ENCODE data around the gene MAN1B1. TPM values are rescaled to one million over a fixed set of nuclear protein-coding genes. Genes with fewer than 3 reads are reported as not detected.

Gene MAN1B1
- 65.8 and 69.2 TPM in 2 replicates for total RNA-seq

DNA sequence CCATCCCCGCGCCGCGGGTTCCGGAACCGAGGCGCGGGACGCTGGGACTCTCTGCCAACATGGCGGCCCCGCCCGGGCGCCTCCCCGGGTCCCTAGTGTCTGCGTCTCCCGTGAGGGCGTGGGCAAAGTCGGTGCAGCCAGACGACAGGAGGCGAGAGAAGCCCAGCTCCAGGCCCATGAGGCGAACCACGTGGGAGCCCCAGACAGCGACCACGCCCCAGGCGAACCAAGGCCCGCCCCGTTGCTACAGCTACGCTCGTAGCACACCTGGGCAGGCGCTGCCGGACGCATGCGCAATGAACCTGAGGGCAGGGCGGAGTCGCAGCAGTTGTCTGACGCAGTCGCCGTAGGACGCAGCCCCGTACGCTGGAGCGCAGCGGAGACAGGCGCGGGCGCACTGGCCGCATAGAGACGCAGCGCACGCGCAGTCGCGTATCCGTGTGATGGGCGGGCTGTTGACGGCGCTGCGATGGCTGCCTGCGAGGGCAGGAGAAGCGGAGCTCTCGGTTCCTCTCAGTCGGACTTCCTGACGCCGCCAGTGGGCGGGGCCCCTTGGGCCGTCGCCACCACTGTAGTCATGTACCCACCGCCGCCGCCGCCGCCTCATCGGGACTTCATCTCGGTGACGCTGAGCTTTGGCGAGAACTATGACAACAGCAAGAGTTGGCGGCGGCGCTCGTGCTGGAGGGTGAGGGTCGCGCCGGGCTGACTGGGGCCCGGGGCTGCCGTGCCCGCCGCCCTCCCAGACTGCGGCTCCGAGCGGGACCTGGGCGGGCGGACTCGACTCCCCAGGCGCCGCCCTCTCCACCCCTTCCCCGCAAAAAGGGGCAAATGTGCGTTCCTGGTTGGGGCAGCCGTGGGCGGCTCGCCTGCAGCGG, at the start of gene MAN1B1:
Gene MAN1B1 (plus strand): TSS at position 455 of the 878 bp plus-strand sequence. CDS start 15 bp downstream, at position 470.

DNA sequence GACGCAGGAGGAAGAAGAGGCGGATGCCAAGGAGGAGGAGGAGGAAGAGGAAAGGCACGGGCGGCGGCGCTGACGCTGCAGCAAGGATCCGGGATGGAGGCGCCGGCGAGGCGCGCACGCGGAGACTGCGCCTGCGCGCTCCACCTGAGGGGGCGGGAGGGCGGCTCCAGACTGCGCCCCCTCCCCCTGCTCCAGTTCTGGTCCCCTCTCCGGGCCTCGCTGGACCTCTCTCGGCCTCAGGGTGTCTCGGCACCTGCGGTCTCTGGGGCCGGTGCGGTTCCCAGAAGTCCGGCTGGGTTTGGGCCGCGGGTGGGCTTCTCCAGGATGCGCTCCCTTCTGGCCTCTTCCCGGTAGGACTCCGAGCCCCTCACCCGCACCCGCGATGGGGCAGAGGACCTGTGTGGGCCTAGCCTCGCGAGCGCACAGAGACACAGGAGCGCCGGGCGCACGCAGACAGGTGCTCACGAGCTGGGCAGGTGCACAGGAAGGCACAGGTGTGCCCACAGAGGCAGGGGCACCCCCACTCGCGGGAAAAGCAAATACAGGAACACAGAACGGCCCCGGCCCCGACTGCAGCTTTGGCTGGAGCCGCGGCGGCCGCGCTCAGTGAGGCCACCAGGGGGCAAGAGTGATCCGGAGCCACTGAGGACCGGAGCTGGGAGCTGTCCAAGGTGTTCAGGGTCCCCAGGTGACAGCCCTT, 40.5 kb upstream of the MAN1B1 start, which contains the start of gene NPDC1:
Gene NPDC1 (minus strand): TSS at position 90 of the 700 bp plus-strand sequence. CDS start 188 bp downstream, outside the sequence.

DNA sequence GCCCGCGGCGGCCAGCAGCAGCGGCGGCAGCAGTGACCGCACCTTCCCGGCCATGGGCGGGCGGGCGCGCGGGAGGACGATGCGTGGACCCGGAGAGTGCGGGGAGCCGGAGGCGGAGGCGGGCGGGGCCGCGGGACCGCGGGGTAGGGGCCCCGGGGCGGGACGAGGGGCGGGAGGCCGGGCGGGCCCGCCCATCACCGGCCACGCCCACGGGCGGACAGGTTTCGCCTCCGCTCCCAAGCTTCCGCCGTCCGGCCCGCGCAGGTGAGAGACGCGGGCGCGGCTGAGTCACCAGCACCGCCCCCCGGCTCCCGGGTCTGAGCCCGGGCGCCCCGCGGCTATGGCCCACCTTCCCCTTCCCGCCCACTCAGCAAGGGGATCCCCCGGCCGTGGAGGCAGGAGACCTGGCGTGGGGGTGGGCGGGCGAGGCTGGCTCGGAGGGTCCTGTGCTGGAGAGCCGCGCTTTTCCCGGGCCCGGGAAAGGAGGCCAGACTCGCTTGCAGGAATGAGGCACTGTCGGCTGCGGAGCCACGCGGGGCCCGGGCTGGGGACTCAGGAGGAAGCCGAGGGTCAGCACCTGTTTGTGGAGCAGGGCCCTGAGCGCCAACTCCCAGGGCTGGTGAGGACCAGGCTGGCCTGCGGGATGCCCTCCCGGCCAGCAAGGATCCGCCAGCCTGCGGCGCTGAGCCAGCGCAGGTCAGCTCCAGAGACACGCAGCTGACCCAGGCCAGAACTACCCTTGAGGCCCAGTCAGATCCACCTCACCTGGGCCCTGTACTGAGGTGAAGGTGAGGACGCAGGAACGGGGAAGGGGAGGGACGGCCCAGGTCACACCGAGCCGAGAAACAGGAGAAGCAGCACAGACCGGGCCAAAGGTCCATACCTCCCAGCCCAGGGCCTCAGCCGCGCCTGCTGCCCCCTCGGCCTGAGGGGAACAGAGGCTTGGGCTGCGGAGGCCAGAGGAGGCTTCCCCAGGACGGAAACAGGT, 32.5 kb upstream of the MAN1B1 start, which contains the start of gene ENTPD2:
Gene ENTPD2 (minus strand): TSS at position 118 of the 988 bp plus-strand sequence. CDS start 64 bp downstream, at position 54.

DNA sequence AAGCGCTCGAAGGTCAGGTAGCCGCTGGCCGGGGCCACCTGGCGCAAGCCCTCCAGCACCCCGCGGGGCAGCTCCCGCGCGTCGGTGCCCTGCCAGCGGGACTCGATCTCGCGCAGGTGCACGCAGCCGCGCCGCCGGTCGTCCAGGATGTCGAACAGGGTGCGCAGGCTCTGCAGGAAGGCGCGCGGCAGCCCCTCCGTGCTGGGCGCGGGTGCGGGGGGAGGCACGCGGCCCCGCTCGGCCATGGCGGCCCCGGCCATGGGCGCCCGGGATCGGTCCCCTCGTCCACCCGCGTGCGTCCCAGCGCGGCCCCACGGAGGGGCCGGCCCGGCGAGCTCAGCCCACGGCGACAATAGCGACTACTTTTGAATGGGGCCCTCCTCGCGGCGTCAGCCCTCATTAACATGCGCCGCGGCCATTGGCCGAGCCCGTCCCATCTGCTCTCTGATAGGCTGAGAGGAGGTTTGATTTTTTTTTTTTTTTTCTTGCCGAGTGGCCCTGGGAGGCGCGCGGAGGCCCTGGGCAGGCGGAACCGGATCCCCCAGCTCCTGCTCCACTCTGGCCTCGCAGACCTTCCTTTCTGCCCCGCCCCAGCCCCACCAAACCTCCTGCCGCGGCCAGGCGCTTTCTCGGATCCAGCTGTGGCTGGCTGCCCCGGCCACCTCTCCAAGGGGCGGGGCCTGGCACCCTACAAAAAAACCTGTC, 16.4 kb upstream of the MAN1B1 start, which contains the start of gene SAPCD2:
Gene SAPCD2 (minus strand): TSS at position 357 of the 705 bp plus-strand sequence. CDS start 97 bp downstream, at position 260.

DNA sequence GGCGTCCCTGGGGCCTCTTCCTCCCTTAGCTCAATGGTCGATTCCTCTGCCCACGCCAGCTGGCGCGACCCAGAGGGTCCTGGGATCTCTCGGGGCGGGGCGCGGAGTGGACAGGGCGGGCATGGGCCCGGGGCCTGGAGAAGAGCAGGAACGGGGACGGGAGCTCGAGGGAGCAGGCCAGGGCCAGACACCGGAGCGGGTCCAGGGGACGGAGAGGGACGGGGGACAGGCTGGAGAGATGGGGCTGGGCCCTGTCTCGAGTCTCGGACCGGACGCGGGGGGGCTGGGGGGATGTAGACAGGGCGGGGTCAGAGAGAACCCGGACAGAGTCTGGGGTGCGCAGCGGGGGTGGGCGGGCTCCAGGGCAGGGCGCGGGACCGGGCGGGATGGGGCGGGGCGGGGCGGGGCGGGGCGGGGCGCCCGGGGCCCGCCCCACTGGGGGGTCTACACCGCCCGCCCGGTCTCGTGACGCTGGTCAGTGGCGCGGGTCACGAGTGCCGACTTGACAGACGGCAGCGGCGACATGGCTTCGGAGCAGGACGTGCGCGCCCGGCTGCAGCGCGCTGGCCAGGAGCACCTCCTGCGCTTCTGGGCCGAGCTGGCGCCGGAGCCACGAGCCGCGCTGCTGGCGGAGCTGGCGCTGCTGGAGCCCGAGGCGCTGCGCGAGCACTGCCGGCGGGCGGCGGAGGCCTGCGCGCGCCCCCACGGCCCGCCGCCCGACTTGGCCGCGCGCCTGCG, 9.6 kb upstream of the MAN1B1 start, which contains the start of gene UAP1L1:
Gene UAP1L1 (plus strand): TSS at position 508 of the 738 bp plus-strand sequence. CDS start 16 bp downstream, at position 524.

DNA sequence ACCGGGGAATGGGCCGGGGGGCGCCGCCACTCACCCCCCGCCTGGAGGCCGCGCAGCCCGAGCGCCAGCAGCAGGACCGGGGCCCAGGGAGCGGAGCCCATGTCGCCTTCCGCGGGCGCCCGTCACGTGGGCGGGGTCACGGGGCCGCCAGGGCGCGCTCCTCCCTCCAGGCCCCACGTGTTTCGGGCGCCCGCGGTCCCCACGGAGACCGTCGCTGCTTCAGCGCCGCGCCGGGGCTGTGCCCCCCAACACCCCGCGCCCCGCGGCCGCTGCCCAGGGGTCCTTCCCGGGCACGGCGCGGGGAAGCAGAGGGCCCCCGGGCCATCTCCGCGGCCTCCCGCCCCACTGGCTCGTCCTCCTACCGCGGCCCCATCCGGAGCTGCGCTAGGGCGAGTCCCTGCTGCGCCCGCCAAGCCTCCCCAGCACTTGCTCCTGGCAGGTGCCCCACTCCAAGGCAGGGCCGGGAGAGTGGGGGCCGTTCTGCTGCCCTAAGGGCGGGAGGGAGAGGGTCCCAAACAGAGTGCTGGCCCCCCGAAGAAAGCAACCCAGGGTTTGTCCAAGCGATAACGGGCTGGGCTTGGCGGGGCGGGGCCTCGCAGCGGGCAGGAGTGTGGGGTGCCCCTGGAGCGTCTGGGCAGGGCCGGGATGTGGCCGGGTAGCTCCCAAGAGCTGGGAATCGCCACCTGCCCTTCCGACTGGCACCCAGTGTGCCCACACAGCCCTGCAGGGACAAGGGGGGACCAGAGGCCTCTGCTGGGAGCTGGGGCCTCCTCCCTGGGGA, 28.0 kb downstream of the MAN1B1 start, which contains the start of gene DPP7:
Gene DPP7 (minus strand): TSS at position 121 of the 781 bp plus-strand sequence. CDS start 20 bp downstream, at position 101.

DNA sequence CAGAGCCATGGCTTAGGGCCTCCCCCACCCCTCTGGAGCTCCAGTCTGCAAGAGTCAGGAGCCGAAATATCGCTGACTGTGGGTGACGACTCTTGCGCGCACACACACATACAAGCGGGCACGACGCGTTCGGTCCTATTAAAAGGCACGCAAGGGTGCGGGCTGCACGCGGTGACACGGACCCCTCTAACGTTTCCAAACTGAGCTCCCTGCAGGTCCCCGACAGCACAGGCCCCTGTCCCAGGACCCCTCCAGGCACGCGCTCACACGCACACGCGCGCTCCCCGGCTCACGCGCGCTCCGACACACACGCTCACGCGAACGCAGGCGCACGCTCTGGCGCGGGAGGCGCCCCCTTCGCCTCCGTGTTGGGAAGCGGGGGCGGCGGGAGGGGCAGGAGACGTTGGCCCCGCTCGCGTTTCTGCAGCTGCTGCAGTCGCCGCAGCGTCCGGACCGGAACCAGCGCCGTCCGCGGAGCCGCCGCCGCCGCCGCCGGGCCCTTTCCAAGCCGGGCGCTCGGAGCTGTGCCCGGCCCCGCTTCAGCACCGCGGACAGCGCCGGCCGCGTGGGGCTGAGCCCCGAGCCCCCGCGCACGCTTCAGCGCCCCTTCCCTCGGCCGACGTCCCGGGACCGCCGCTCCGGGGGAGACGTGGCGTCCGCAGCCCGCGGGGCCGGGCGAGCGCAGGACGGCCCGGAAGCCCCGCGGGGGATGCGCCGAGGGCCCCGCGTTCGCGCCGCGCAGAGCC, 52.1 kb downstream of the MAN1B1 start, which contains the start of gene GRIN1:
Gene GRIN1 (plus strand): TSS at position 433 of the 746 bp plus-strand sequence. CDS start 333 bp downstream, outside the sequence.

Small RNAs within 50 kb of the gene (small RNA-seq; reads per million reads assigned to genes)
- not detected for gene RF00153

Other genes with a start within 250 kb of the MAN1B1 start
- gene AJM1, start 244.5 kb upstream of the MAN1B1 start, total RNA-seq, result 0.65 and 0.67 TPM in 2 replicates
- 77.7 and 106 TPM in 2 replicates for gene PHPT1, start 237.6 kb upstream of the MAN1B1 start, total RNA-seq
- 0.98 and 1.4 TPM in 2 replicates for gene MAMDC4, start 234.6 kb upstream of the MAN1B1 start, total RNA-seq
- gene EDF1, start 220.7 kb upstream of the MAN1B1 start, total RNA-seq, result 253 and 286 TPM in 2 replicates
- 11.8 and 13.9 TPM in 2 replicates for gene TRAF2, start 200.5 kb upstream of the MAN1B1 start, total RNA-seq
- gene FBXW5, start 142.2 kb upstream of the MAN1B1 start, total RNA-seq, result 180 and 181 TPM in 2 replicates
- 0.33 and 0.76 TPM in 2 replicates for gene C8G, start 141.7 kb upstream of the MAN1B1 start, total RNA-seq
- 0.29 TPM in 1 of 2 replicates, not detected in the other for gene LCN12, start 134.7 kb upstream of the MAN1B1 start, total RNA-seq
- not detected in 2 replicates for gene PTGDS, start 109.5 kb upstream of the MAN1B1 start, total RNA-seq
- not detected in 2 replicates for gene LCNL1, start 104.0 kb upstream of the MAN1B1 start, total RNA-seq
- 14.6 and 19.6 TPM in 2 replicates for gene PAXX, start 94.6 kb upstream of the MAN1B1 start, total RNA-seq
- gene CLIC3, start 90.4 kb upstream of the MAN1B1 start, total RNA-seq, result 0.29 and 0.33 TPM in 2 replicates
- gene ABCA2, start 58.7 kb upstream of the MAN1B1 start, total RNA-seq, result 12.4 and 18.6 TPM in 2 replicates
- not detected in 2 replicates for gene FUT7, start 54.9 kb upstream of the MAN1B1 start, total RNA-seq
- 52.6 and 64.7 TPM in 2 replicates for gene NPDC1, start 40.8 kb upstream of the MAN1B1 start, total RNA-seq
- gene ENTPD2, start 32.9 kb upstream of the MAN1B1 start, total RNA-seq, result not detected in 2 replicates
- gene SAPCD2, start 16.4 kb upstream of the MAN1B1 start, total RNA-seq, result 11.1 and 14.7 TPM in 2 replicates
- gene UAP1L1, start 9.5 kb upstream of the MAN1B1 start, total RNA-seq, result 19.9 and 21.5 TPM in 2 replicates
- 70.4 and 103 TPM in 2 replicates for gene DPP7, start 27.7 kb downstream of the MAN1B1 start, total RNA-seq
- 0.10 TPM in 1 of 2 replicates, not detected in the other for gene GRIN1, start 52.2 kb downstream of the MAN1B1 start, total RNA-seq
- gene LRRC26, start 83.1 kb downstream of the MAN1B1 start, total RNA-seq, result not detected in 2 replicates
- gene TMEM210, start 85.1 kb downstream of the MAN1B1 start, total RNA-seq, result not detected in 2 replicates
- 30.1 and 37.6 TPM in 2 replicates for gene ANAPC2, start 101.6 kb downstream of the MAN1B1 start, total RNA-seq
- 102 and 108 TPM in 2 replicates for gene SSNA1, start 101.7 kb downstream of the MAN1B1 start, total RNA-seq
- 9.9 and 10.8 TPM in 2 replicates for gene TPRN, start 113.8 kb downstream of the MAN1B1 start, total RNA-seq
- gene TMEM203, start 118.7 kb downstream of the MAN1B1 start, total RNA-seq, result 27.1 and 28.9 TPM in 2 replicates
- 8.3 and 8.8 TPM in 2 replicates for gene NDOR1, start 118.7 kb downstream of the MAN1B1 start, total RNA-seq
- 0.19 and 0.65 TPM in 2 replicates for gene RNF208, start 135.3 kb downstream of the MAN1B1 start, total RNA-seq
- gene CYSRT1, start 138.2 kb downstream of the MAN1B1 start, total RNA-seq, result 0.65 and 0.67 TPM in 2 replicates
- under 0.01 and 0.19 TPM in 2 replicates for gene RNF224, start 140.5 kb downstream of the MAN1B1 start, total RNA-seq
- gene SLC34A3, start 143.9 kb downstream of the MAN1B1 start, total RNA-seq, result not detected in 2 replicates
- gene TUBB4B, start 154.3 kb downstream of the MAN1B1 start, total RNA-seq, result 199 and 241 TPM in 2 replicates
- not detected in 2 replicates for gene STPG3, start 164.3 kb downstream of the MAN1B1 start, total RNA-seq
- gene NELFB, start 168.3 kb downstream of the MAN1B1 start, total RNA-seq, result 73.9 and 77.1 TPM in 2 replicates
- gene TOR4A, start 190.7 kb downstream of the MAN1B1 start, total RNA-seq, result 58.3 and 77.4 TPM in 2 replicates
- gene NRARP, start 215.3 kb downstream of the MAN1B1 start, total RNA-seq, result 46.7 and 64.3 TPM in 2 replicates

All from vein endothelial cell (primary cell).